T-helper 22 cell (primary cell): Measurements from ENCODE around the gene SH3BP5.
A peak's percentile ranks its signal among the peaks of the same experiment; 100 is the strongest.

Experiments
- DNase-seq: peaks from one replicate; pipeline ENCODE4 v3.0.0-alpha.2; 2020; ENCODE audit warnings: low read depth

SH3BP5 gene

DNA sequence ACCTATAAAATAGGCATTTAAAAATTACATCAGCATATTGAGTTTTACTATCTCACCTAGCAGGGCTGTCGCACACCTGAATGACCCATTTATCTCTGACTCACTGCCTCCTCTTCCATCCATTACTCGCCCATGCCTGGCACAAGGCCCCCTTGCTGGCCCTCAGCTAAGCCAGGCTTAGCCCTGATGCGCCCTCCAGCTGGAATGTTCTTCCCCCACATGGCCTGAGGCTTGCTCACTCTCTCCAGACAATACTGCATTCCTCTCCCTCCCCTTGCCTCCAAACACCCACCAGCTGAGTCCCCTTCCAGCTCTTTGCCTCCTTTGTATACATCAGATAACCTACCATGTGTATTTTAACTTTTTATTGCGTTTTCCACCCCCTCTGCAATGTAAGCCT is 7.2 kb downstream of the SH3BP5 start:
- DNase-seq: no peak

DNA sequence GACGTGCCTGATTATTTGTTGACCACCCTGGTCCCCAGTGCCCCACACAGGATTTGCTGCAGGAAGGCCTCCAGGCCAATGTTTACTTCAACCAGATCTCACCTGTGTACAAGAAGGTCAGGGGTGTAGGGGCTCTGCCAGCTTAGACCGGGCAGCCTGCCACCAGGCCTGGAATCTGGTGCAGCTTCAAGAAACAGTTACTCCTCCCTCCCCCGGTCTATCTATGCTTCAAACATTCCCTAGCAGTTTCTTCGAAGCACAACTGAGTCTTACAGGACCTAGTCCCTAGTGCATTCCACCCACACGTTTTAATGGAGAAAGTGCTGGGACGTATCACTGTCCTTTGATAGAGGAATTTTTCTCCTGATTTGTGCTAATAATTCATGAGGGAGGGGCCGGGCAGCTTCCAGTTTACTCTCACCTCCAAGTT is 8.0 kb downstream of the SH3BP5 start:
- DNase-seq: no peak

DNA sequence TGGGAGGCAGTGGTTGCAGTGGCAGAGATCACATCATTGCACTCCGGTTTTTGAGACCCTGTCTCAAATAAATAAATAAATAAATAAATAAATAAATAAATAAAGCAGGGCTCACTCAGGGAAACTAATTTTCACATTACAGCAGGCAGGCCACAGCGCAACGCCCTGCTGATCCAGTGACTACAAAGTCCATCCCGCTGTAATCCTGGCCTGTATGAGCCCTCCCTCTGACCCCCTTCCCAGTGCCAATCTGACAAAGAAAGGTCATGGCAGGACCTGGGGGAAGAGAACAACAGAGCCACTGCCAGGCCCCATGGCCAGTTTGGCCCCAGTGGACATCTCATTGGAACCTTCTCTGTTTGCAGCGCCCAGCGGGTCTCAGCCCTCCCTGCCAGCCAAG is 9.3 kb downstream of the SH3BP5 start:
- no peak for DNase-seq

DNA sequence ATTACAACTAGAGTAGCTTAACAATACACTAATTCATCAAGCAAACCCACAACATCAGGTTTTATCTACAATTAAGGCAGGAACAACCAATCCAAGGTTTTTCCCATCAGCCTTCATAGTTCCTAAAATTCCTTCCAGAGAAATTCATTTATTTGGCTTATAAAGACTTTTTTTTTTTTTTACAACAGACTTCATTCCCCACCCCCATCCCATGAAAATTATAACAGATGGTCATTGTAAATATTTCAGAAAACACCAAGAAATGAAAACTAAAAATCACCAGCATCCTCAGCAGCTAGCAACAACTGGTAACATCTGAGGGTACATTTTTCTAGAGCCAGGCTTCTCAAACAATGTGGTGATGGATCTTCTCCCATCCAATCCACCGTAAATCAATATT is 11.0 kb downstream of the SH3BP5 start:
- DNase-seq: no peak

DNA sequence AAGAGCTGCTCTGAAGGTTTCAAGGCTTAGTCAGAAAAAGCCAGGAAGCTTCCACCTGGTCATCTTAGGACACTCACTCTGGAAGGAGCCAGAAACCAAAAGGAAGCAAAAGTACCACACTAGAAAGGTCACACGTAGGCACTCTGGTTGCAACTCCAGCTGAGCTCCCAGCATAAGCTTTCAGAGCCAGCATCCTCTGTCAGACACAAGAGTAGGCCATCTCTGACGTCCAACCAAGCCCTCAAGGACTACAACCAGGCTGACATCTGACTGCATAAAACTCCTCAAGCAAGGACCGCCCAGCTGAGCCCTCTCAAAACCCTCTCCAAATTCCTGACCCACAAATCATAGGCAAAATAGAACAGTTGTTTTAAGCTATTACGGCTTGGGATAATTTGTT is 12.8 kb downstream of the SH3BP5 start:
- no peak for DNase-seq

DNA sequence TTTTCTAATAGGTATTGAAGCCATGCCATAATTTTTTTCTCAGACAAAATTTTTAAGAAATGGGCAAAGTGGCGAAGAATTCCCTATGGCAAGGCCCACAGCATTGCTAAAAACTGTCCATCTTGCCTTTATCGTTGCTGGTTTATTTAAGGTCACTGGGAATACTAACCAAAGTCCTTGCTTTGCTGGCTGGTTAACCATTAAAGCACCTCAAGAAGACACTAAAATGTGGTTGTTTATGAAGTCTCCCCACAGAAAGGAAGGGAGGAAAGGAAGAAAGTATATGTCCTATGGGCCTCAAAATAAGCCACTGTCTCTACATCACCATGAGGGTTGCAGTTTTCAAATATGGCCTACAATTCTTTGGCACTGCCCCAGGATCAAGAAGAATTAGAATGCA is 13.2 kb downstream of the SH3BP5 start:
- DNase-seq: no peak

DNA sequence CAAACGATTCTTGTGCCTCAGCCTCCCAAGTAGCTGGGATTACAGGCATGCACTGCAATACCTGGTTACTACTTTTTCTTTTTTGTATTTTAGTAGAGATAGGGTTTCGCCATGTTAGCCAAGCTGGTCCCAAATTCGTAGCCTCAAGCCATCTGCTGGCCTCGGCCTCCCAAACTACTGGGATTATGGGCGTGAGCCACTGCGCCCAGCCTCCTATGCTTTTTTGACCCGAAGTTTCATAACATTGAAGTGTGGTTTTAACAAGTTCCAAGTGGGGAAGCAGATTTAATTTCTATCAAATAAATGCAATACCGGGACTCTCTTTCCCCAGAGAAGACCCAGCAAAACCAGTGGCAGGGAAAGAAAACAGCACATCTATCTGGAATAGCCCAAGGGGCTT is 13.7 kb downstream of the SH3BP5 start:
- no peak for DNase-seq

DNA sequence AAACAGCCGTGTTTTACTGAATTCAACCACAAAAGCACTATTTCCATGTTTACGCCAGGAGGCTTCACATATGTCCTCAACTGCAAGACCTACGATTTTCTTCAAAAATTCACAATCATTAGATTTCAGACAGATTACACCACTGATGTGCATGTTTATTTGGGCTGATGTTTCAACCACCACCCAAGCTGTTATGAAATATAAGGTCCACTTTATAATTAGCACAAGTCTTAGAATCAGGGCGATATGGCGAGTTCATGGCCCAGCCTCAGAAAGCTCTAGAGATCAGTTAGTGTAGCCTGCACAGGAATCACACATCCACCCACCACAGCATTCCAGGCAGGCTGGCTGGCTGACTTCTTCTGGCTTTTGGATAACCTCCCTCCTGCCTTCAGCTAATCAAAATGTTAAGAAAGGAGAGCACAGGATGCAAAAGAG is 15.4 kb downstream of the SH3BP5 start:
- DNase-seq: no peak

DNA sequence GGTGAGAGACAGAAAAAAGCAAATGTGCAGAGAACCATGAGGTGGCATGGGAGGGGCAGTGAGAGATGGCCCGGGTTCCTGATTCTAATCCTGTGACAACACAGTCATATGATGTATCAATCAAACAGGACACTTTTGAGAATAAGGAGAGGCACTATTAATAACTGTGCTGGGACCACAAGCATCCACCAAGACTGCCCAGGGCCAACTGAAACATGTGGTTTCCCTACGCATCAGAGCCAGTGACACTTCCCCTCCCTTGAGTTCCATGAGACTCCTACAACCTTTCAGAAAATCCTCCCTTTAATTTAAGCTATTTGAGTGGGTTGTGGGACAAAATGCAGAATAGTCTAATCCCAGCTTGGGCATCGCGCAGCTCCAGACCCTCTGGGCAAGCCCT is 17.4 kb downstream of the SH3BP5 start:
- DNase-seq: no peak

DNA sequence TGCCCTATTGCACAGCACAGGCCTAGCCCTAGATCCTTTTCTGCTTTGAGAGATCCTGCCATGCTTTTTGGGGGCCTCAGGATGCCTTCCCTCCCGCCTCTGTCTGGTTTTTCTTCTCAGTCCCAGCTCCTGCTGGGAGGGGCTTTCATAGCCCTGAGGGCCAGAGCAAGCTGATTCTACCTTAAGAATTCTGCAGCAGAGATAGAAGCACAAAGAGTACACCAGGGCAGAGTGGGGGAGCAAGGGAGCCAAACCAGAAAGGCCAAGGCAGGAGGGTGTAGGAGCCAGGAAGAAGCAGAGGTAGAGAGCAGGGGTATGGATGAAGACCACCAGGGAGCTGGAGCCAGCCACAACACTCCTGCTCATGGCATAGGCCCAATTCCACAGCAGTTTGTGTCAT is 18.1 kb downstream of the SH3BP5 start:
- no peak for DNase-seq

DNA sequence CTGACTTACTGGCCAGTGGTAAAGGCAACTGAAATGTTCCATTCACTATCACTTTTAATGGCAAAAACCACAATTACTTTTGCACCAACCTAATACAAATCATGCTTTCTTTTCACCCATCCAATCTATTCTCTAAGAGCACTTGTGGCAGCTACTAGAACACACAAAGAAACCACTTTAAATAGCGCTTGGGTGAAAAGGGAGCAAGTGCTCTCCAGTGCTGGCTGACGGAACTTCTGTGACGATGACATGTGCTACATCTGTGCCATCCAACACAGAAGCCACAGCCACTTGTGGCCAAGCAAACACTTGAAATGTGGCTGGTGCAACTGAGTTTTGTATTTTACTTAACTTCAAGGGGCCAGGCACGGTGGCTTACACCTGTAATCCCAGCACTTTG is 18.9 kb downstream of the SH3BP5 start:
- DNase-seq: no peak

DNA sequence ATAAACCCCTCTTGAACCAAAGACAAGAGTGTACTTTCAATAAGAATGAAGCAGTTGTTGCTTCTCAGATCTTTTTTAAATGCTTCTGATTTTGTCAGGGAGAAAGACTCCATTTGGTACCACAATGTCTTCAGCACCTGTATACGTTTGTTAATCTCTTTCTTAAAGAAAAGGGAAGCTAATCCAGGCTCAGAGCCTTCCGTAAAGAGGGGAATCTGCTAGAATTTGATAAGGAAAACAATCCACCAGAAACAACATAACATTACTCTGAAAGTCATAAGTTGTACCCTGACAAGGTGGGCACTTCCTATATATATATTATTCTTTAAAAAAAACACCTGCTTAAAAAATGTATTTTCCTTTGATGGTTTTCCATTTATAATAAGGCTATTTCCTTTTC is 19.8 kb downstream of the SH3BP5 start:
- DNase-seq: no peak

DNA sequence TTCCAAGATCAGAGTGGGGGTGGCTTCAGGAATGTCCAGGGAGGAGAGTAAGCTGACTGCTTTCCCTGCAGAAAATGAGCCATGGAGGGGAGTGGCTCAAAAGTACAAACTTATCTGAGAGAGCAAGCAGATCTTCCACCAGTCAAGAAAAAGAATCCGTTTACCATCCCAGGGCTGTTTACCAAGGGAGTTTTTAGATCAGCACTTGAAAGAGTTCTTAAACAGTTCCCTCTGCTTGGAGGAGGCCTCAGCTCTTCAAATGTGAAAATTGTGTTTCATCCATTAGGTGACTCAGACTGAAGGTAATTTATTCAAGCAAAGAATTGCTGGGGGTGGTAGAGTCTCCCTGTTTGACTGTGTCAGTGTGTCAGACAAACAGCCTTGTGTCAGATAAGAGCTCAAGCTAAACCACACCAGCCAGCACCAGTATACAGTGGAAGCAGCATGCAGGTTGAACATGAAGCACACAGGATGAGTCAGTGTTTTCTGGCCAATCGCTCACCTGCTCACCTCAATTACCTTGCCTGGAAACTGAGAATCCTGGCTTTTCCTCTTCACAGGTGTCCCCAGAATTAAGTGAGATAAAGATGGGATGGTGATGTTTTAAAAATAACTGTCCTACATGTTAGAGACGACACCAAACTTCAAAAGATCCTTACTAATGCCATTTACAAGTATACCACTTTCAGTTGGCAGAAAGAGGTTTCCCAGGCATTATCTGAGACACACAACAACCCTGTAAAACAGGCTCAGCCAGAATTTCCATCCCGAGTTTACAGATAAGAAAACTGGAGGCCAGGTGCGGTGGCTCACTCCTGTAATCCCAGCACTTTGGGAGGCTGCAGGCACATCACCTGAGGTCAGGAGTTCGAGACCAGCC is 21.7 kb downstream of the SH3BP5 start:
- DNase-seq: peak; percentile 50

DNA sequence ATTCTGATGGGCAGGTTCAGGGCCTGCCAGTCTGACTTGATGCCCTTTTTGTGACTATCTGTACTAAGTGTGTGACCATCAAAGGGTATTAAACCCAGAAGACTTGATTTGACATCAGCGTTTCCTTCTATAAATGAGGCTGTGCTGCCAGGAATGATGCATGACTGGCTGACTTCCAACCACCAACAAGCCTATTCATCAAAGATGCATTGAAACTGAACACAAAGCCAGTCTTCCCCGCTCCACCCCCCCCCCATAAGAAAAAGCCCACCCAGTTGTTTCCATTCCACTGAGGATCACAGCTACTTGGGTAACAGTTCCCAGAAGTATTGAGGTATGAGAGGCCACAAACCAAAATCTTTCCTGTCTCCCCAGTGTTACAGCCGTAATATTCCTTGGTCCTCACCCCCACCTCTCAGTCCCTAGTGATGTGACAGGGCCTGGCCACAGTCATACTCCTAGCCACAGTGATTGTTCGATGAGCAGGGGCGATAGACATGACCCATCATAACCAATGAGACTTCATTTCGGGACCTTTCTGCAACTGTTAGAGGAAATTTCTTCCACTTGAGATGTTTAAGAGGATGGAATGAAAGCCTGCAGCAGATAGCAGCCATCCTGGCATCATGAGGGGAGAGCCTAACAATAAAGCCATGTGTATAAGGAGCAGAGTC is 22.6 kb downstream of the SH3BP5 start:
- no peak for DNase-seq

DNA sequence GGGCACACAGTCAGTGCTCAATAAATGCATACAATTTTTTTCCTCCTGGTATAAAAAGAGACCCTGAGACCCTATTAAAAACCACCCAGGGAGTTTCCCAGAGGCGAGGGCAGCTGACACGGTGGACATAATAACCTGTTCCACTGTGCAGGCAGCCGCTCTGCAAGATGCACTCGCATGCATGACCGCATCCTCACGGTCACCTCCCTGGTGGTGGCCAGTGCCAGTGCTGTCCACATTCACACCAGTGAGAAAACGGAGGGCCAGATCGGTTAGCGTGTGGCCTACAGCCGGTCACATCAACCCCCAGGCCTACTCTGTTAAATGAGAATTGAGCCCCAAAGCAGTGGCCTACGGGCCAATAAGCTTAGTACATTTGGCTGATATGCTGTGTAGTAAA is 24.8 kb downstream of the SH3BP5 start:
- no peak for DNase-seq

DNA sequence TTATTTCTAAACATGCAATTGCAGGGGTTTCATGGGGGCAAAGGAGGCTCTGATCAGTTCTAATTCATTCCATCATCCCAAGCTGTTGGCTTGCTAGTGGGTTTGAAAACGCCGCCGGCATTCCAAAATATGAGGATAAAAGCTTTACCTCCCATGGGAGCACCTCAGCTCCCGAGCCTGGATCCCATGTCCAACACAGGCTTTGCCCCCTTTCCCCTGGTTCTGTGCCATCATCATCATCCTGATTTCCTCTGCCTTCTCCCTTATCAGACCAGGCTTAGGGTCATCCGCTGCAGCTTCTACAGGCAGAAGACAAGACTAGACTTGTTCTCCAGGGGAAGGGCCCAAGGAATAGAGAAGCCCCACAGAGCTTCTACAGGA is 25.4 kb downstream of the SH3BP5 start:
- DNase-seq: no peak

DNA sequence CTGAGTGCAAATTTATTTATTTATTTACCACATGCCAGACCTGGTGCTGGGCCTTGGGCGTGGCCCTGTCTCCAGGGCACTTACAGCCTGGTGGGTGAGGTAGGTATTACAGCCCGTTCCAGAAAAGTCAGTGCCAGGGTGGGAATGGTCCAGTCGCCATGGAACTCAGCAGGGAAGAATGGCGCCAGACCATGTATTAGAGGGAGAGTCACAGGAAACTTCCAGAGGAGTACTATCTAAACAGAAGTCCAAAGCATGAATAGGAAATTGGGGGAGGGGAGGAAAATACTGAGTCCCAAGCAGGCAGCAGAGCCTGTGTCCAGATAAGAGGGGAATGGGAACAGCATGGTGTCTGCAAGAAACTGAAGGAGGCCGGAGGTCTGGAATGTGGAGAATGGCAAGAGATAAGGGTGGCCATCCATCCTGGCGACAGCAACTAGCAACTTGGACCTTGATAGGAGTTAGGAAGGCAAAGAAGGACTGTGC is 27.0 kb downstream of the SH3BP5 start:
- DNase-seq: no peak

DNA sequence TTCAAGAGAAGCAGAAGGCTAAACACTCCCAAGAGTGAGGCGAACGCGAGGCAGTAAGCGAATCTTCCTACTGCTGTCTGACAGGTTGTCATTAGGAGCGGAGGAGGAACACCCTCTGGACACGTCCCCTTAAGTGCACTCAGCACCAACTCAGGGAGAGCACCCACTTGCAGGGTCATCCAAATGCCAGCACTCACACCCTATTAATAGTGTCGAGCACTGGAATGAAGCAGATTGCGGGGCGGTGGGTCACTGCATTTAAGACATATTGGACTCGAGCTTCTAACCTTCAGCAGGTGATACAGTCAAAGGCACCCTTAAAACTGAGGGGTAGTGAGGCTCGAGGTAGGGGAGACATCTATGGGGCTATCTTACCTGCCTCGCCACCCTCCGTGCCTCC is 28.7 kb downstream of the SH3BP5 start:
- DNase-seq: no peak

DNA sequence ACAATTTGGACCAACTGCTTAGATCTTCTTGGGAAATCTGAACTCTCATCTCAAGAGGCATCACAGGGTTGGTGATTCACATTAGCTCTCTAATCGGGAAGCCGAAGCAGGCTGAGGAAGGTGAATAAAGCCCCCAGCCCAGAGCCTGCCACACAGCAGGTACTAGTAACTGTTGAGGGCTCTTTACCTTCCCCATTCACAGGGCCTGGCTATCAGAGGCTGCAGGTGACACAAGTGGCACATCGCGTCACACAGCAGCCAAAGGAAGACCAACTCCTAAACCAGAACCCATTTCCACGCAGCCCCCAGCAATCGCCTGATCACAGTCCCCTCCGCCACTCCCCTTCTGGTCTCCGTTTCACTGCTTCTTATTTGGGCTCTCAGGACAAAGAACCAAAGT is 29.2 kb downstream of the SH3BP5 start:
- no peak for DNase-seq

DNA sequence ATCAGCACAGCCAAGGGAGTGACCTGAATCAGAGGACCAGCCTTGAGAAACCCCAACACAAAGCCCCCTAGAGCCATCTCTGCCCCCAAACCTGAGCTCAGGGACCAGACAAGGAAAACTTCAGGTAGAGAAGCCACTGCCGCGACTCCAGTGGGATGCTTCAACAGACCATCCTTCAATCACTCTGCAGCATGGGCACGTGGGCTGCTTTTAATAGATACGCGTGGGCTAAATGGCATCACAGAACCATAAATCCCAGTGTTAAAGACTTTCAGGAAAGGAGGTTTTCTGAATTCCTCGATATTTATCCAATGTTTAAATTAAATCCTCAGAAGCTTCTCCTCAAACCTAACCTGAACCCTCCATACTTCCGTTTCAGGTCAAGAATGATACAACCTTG is 30.6 kb downstream of the SH3BP5 start:
- DNase-seq: no peak

DNA sequence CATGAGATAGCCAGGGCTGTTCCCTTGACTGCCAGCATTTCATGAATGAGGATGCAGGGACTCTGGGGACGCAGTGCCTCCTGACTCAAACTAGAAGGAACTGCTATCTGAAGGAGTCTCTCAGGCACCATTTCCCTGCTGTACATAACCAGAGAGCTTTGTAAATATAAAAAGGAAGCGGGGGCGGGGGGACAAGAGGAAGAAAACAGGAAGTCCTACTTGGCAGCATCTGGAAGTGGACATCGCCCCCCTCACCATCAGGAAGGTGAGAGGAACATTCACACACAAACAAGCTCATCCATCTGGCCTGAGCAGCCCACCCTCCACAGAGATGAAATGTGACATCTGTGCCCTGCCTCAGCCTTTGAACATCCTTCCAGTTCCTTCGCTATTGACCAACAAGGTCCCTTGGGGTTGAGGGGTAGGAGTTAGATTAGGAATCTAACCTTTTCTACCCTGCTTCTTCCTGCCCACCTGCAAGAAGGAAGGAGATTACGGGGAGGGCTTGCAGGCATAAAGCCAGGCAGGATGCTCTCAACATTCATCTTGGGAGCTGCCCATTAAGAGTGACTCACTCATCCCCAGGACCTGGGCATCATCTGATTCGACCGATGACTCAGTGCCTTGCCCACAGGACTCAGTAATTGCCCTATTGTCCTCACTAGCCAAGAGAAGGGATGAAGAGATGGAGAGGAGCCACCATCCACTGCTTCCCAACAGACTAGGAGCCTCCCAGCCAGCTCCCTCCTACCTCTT is 31.9 kb downstream of the SH3BP5 start:
- no peak for DNase-seq

DNA sequence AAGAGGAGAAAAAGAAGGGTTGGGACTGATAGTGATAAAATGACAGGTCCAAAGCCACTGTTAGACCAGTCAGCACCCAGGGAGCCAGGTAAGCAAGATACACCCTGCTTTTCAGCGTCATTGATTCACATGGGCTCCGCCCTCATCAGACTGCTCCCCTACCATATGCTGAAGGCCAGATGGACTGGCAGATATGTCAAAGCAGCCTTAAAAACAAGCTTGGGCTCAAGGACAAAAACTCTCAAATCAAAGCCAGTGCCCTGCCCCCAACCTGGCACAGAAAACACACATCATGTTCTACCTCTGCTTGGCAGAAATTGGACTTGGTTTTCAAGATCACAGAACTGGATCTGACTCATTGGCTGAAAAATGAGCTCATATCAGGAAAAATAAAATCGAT is 33.4 kb downstream of the SH3BP5 start:
- DNase-seq: no peak

DNA sequence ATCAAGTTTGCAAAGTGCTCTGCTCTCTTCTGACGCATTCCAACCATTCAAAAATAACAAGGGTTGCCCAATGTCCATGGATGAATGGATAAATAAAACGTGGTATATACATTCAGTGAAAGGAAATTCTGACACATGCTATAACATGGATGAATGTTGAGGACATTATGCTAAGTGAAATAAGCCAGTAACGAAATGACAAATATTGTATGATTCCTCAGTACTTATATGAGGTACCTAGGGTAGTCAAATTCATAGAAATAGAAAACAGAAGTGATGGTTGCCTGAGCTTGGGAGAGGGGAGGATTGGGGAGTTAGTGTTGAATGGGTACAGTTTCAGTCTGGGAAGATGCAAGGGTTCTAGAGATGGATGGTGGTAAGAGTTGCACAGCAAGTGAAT is 33.9 kb downstream of the SH3BP5 start:
- no peak for DNase-seq
